Dermis blood vessel endothelial cell (primary cell): Measurements from ENCODE around the gene EBPL. TPM values are rescaled to one million over a fixed set of nuclear protein-coding genes. Genes with fewer than 3 reads are reported as not detected.
"Not testable (repeated sequence)": the region's sequence is repeated elsewhere in the genome, so short reads cannot be mapped to it uniquely, and the experiment has no call there.

Experiments used
- DNase-seq: peaks from one replicate; pipeline ENCODE4 v3.0.0; 2010
- total RNA-seq: library from RNA; depleted of rRNA; stranded (reverse); fragments of >200 nt; gene quantifications from 2 replicates; pipeline ENCODE4 v1.2.3, GENCODE V29; 2014

EBPL gene
- total RNA-seq, 1 donor from 2014 or later, result 117 TPM

GRCh38 chr13:49632156-49632555 is 59.1 kb downstream of the EBPL start:
- DNase-seq, result no peak

DNA sequence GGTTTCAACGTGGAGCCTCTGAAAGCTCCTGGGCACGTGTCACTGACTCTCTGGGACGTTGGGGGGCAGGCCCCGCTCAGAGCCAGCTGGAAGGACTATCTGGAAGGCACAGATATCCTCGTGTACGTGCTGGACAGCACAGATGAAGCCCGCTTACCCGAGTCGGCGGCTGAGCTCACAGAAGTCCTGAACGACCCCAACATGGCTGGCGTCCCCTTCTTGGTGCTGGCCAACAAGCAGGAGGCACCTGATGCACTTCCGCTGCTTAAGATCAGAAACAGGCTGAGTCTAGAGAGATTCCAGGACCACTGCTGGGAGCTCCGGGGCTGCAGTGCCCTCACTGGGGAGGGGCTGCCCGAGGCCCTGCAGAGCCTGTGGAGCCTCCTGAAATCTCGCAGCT is 60.7 kb downstream of the EBPL start:
- no peak for DNase-seq

GRCh38 chr13:49629947-49630346 is 61.3 kb downstream of the EBPL start:
- DNase-seq, result peak; percentile 85

GRCh38 chr13:49629196-49629938 is 61.9 kb downstream of the EBPL start:
- DNase-seq, result peak; percentile 58

GRCh38 chr13:49627831-49628652 is 63.2 kb downstream of the EBPL start, which contains the start of gene ARL11:
Gene ARL11 (plus strand): TSS chr13:49628507. CDS start chr13:49630448, 1,941 bp downstream.
- no peak for DNase-seq

DNA sequence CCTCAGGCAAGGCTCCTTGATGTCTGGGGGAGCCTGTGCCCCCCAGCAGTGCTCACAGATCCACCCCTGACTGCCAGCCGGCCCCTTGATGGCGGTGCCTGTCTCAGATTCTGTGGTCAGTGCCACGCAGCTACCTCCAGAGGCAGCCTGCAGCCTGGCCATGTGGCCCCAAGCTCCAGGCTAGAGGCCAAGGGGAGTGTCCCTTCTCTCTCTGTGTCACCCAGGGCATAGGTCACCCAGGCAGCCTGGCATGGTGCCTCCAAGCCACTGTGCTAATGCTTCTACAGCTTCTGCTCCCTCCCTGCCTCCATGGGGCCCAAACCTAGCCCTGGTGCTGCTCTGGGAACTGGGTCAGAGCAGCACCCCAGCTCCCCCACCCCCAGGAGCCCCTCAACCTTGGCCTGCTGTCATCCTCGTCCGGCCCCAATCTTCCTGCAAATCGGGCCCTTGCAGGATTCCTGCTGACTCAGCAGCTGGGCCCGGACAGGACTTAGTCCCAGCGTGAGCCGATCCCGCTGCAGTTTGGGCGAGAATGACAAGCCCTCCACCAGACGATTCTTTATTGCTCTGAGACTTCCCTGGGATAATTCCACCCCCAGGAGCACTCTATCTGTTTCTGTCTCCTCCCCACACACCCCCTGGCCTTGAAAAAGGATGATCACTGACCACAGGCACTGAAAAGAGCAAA is 65.8 kb downstream of the EBPL start:
- no peak for DNase-seq

DNA sequence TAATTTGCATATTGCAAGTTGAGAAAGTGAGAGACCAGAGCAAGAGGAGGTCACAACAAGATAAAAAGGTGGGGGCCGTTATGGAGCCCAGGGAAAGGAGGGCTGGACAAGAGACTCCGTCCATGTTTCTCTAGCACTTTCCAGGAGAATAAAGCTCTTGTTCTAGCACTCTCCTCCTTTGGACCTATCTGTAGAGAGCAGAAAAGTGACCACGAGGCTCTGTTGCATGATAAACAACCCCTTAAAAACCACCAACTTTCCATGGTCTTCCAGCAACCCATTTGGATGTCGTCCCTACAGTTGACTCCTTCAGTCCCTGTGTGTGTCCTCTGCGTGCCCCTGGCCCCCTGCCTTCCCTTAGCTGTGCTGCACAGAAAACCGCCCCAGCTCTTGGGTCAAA is 67.1 kb downstream of the EBPL start:
- DNase-seq, result no peak

DNA sequence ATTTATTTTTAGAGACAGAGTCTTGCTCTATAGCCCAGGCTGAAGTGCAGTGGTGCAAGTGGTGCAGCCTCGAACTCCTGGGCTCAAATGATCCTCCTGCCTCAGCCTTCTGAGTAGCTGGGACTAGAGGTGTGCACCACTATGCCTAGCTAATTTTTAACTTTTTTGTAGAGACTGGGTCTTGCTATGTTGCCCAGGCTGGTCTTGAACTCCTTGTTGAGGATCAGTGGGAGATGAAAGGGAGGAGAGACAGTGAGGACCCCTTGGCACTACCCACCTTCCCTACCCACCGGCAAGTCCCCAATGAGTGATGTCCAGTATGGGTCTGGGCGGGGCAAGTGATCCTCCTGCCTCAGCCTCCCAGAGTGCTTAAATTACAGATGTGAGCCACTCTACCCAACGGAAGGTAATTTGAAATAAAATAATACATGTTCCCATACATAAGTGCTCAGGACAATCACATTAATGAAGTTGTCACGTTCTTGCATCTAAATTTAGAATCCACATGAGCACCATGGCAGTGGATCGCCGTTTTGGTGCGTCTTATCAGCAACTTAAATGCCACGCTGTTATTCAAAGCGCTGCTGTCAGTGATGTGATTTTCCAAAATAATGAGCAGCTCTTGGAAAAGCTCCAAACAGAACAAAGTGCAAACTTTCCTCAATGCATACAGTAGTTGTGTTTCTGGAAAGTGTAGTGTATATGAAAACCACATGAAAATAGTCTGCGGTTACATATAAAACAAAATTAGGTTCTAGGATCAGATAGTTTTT is 68.9 kb downstream of the EBPL start:
- peak; percentile 59 for DNase-seq

GRCh38 chr13:49620170-49620621 is 71.1 kb downstream of the EBPL start:
- DNase-seq, result no peak

GRCh38 chr13:49616676-49617065 is 74.6 kb downstream of the EBPL start:
- DNase-seq, result no peak

GRCh38 chr13:49615836-49616675 is 75.2 kb downstream of the EBPL start:
- DNase-seq, result peak; percentile 86

GRCh38 chr13:49612042-49612441 is 79.2 kb downstream of the EBPL start:
- DNase-seq, result not testable (repeated sequence)

Other genes starting within 250 kb of the EBPL start
- 8.3 and 8.7 TPM in 2 replicates for gene CAB39L, start 247.4 kb downstream of the EBPL start, total RNA-seq
- gene SETDB2, start 247.2 kb downstream of the EBPL start, total RNA-seq, result 9.9 and 10.7 TPM in 2 replicates
- gene PHF11, start 195.5 kb downstream of the EBPL start, total RNA-seq, result 11.1 and 13.7 TPM in 2 replicates
- 24.5 and 26.0 TPM in 2 replicates for gene RCBTB1, start 105.9 kb downstream of the EBPL start, total RNA-seq
- 0.09 and 0.51 TPM in 2 replicates for gene ARL11, start 63.0 kb downstream of the EBPL start, total RNA-seq
- gene KPNA3, start 101.2 kb upstream of the EBPL start, total RNA-seq, result 39.7 and 72.2 TPM in 2 replicates
- 3.9 and 4.9 TPM in 2 replicates for gene SPRYD7, start 244.9 kb upstream of the EBPL start, total RNA-seq